HG03175 (cell line): ENCODE data around the gene PGPEP1.

Experiments
- ATAC-seq: cut with Tn5 transposase; IDR thresholded peaks from one replicate; pipeline ENCODE4 v1.9.1; 2021; ENCODE audit warnings: mild to moderate bottlenecking, moderate library complexity; ENCODE audit not compliant: unreplicated experiment

The PGPEP1 gene

GRCh38 chr19:18417250-18418028 is 77.0 kb downstream of the PGPEP1 start:
- ATAC-seq = no peak

DNA sequence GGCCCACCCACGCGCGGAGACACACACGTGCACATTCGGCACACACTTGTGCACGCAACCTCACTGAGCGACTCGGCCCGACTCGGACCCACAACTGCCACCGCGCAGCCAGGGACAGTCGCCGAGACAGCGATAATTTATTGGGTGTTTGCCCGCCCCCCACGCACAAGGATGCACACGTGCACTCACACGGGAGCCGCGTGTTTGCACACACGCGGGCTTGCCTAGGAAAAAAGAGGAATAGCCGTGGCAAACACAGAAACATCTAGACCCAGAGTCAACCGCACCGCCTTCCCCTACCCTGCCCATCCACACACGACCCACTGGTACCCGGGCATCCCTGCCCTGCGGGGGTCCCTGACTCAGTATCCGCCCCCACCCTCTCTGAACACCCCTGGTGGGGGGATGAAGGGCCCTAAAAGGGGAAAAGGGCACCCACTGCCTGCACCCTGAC is 77.7 kb downstream of the PGPEP1 start:
- no peak for ATAC-seq

GRCh38 chr19:18418483-18419194 is 78.2 kb downstream of the PGPEP1 start:
- peak; percentile 7 for ATAC-seq

DNA sequence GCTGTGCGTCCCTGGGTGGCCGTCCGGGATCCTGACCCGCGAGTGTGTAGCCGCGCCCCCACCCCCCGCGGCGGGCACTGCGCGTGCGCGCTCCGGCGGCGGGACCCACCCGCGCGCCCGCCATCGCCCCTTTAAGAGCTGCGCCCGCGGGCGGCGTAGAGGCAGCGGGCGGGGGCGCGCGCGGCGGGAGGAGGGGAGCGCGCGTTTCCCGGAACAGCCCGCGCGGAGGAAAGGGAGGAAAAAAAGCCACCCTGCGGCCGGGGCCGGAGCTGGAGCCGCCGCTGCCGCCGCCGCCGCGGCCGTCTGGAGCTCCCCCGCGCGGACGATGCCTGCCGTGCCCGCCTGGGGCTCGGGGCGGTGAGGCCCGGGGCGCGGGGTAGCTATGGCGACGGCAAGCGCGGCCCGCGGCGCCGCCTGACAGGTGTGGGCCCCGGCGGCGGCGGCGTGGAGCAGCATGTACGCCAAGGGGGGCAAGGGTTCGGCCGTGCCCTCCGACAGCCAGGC is 78.8 kb downstream of the PGPEP1 start, which contains the start of gene SSBP4:
SSBP4 (plus strand) TSS at position 204 of the 504 bp plus-strand sequence; CDS start at position 455, 251 bp downstream.
- ATAC-seq = peak; percentile 46
